Endothelial cell of umbilical vein (primary cell): ENCODE measurements around the gene MEIS3. TPM values are rescaled to one million over a fixed set of nuclear protein-coding genes. Genes with fewer than 3 reads are reported as not detected.

Experiments used
- BruUV-seq: library from RNA; stranded (reverse); fragments of 400-500 nt; replicated peaks from 2 replicates; lab custom pipeline; 2021; lab: Mats Ljungman, UMichigan
- CTCF ChIA-PET: fragments of 300-600, 350-600 bp; sonication (Branson Sonifier 250); formaldehyde crosslinking; loops from one replicate; lab custom pipeline; 2021; ENCODE audit warnings: antibody characterized with exemption, inconsistent platforms; lab: Charles Lee
- POLR2A ChIA-PET: fragments of 300-600, 350-600 bp; sonication (Branson Sonifier 250); formaldehyde crosslinking; loops from one replicate; lab custom pipeline; 2021; ENCODE audit warnings: antibody characterized with exemption, inconsistent platforms; lab: Charles Lee
- DNase-seq: peaks from one replicate; pipeline ENCODE4 v3.0.0-alpha.2; 2011; ENCODE audit warnings: low read depth, low spot score
- FAIRE-seq: peaks from 2 replicates; lab custom pipeline; 2011; peaks lifted over from hg19 to GRCh38; lab: Jason Lieb, UNC
- H2AFZ ChIP-seq: 2 replicates; pipeline ENCODE4 v1.6.0; 2012; ENCODE audit warnings: low read depth, low read length, control low read depth, inconsistent platforms
- H3K27ac ChIP-seq: 2 replicates; pipeline ENCODE4 v1.5.1; 2011; ENCODE audit warnings: low read depth, mild to moderate bottlenecking, control low read depth, low read length, moderate library complexity; ENCODE audit not compliant: insufficient read depth
- H3K27me3 ChIP-seq, 2 experiments: 2 replicates each; pipeline versions ENCODE4 v1.6.0 to v1.6.1; 2011; ENCODE audit warnings: low read length in 2 of 2, mixed read lengths in 1 of 2; ENCODE audit not compliant: control insufficient read depth in 2 of 2, insufficient read depth in 2 of 2
- H3K36me3 ChIP-seq, 2 experiments: 2 replicates in 1 of 2; 3 replicates in 1 of 2; pipeline ENCODE4 v1.5.1; 2011; ENCODE audit warnings: low read length in 2 of 2, mild to moderate bottlenecking in 1 of 2, moderate library complexity in 1 of 2; ENCODE audit not compliant: control insufficient read depth in 2 of 2, insufficient read depth in 2 of 2; ENCODE audit errors: extremely low read depth in 1 of 2
- H3K4me1 ChIP-seq: 3 replicates; pipeline ENCODE4 v1.5.1; 2011; ENCODE audit warnings: mild to moderate bottlenecking, low read length; ENCODE audit not compliant: control insufficient read depth, insufficient read depth; ENCODE audit errors: extremely low read depth
- H3K4me2 ChIP-seq: 2 replicates; pipeline ENCODE4 v1.6.1; 2011; ENCODE audit warnings: low read length, control low read depth, mixed read lengths; ENCODE audit not compliant: insufficient read depth
- H3K4me3 ChIP-seq, 3 experiments: fragments of 200-600 bp in 1 of 3; sonication (generic), shearing (Covaris generic) in 1 of 3; replicated peaks in 1 of 3; 2 replicates each; pipeline ENCODE4 v1.5.1; 2011 to 2016; ENCODE audit warnings: control low read depth in 3 of 3, low read length in 3 of 3, mild to moderate bottlenecking in 2 of 3, inconsistent platforms in 1 of 3, low read depth in 1 of 3, moderate library complexity in 1 of 3; ENCODE audit not compliant: insufficient read depth in 1 of 3
- H3K79me2 ChIP-seq: 2 replicates; pipeline ENCODE4 v1.6.0; 2012; ENCODE audit warnings: low read length, inconsistent platforms; ENCODE audit not compliant: control insufficient read depth, insufficient read depth
- H3K9ac ChIP-seq: replicated peaks from 2 replicates; pipeline ENCODE3; 2011; ENCODE audit warnings: low read length, control low read depth; ENCODE audit not compliant: insufficient read depth; ENCODE audit errors: extremely low read depth
- H3K9me1 ChIP-seq: replicated peaks from 3 replicates; pipeline ENCODE4 v1.6.0; 2011; ENCODE audit warnings: mild to moderate bottlenecking, low read length; ENCODE audit not compliant: control insufficient read depth, insufficient read depth; ENCODE audit errors: extremely low read depth
- H3K9me3 ChIP-seq: replicated peaks from 2 replicates; pipeline ENCODE4 v1.5.1; 2012; ENCODE audit warnings: low read length, inconsistent platforms; ENCODE audit not compliant: control insufficient read depth, insufficient read depth
- H4K20me1 ChIP-seq: replicated peaks from 2 replicates; pipeline ENCODE3; 2011; ENCODE audit warnings: mild to moderate bottlenecking, low read length; ENCODE audit not compliant: control insufficient read depth, insufficient read depth; ENCODE audit errors: extremely low read depth
- CTCF ChIP-seq, 2 donors: IDR thresholded peaks; 1 replicate in 1 of 2; 2 replicates in 1 of 2; pipeline ENCODE4 v1.5.1; 2011; ENCODE audit warnings: low read length in 2 of 2, mild to moderate bottlenecking in 2 of 2, moderate library complexity in 2 of 2, control low read depth in 1 of 2, inconsistent platforms in 1 of 2, low read depth in 1 of 2; ENCODE audit not compliant: insufficient read depth in 1 of 2; ENCODE audit errors: extremely low read depth in 1 of 2
- EZH2 ChIP-seq: IDR thresholded peaks from 2 replicates; pipeline ENCODE4 v1.6.1; 2012; ENCODE audit warnings: borderline replicate concordance, low read depth, mild to moderate bottlenecking, moderate library complexity, low read length, inconsistent platforms; ENCODE audit not compliant: severe bottlenecking
- FOS ChIP-seq: IDR thresholded peaks from 2 replicates; pipeline ENCODE4 v1.6.1; 2011; ENCODE audit warnings: mild to moderate bottlenecking, low read length, moderate library complexity, borderline replicate concordance; ENCODE audit not compliant: insufficient read depth
- GATA2 ChIP-seq: IDR thresholded peaks from 2 replicates; pipeline ENCODE4 v1.7.0; 2011; ENCODE audit warnings: low read depth, mild to moderate bottlenecking, moderate library complexity, mixed read lengths, low read length; ENCODE audit not compliant: insufficient read length, insufficient read depth
- JUN ChIP-seq: IDR thresholded peaks from 2 replicates; pipeline ENCODE4 v1.6.1; 2011; ENCODE audit warnings: borderline replicate concordance, low read depth; ENCODE audit not compliant: insufficient read length, insufficient read depth
- MAX ChIP-seq: IDR thresholded peaks from 2 replicates; pipeline ENCODE4 v1.6.1; 2011; ENCODE audit not compliant: insufficient read depth, insufficient read length
- MYC ChIP-seq: IDR thresholded peaks from one replicate; pipeline ENCODE4 v1.6.1; 2011; ENCODE audit warnings: mild to moderate bottlenecking, low read depth, low read length
- POLR2A ChIP-seq: IDR thresholded peaks from 2 replicates; pipeline ENCODE4 v1.6.1; 2012; ENCODE audit warnings: low read depth, mild to moderate bottlenecking, control low read depth, low read length
- POLR2AphosphoS5 ChIP-seq: IDR thresholded peaks from 2 replicates; pipeline ENCODE4 v1.6.1; 2012; ENCODE audit warnings: low read depth, mild to moderate bottlenecking, control low read depth, low read length, moderate library complexity; ENCODE audit not compliant: insufficient read depth
- dilution Hi-C: fragments of 300-500 bp; cut with MboI; formaldehyde crosslinking; loops from one replicate; pipeline ENCODE4 v1.15.0; 2019; ENCODE audit warnings: low sequenced_read_pairs; ENCODE audit not compliant: extremely low pct_ligation_motif_present
- intact Hi-C: fragments of 100-400 bp; cut with micrococcal nuclease; formaldehyde crosslinking; loops from one replicate; pipeline ENCODE4 v1.10.0; 2022
- polyA plus RNA-seq, 4 experiments: library from polyadenylated mRNA; depleted of rRNA in 3 of 4; stranded (reverse) in 3 of 4; unstranded in 1 of 4; fragments of >200 nt; gene quantifications; 2 replicates each; pipeline versions ENCODE4 v1.2.1 to v1.2.3, GENCODE V29; 2011 to 2012; ENCODE audit warnings: missing spikeins in 1 of 4
- total RNA-seq: library from RNA; stranded (reverse); gene quantifications from 2 replicates; pipeline ENCODE4 v1.2.3, GENCODE V29; 2021

MEIS3 gene
- total and polyA plus RNA-seq, 2 donors (not counting 3 experiments of a cell fraction or from before 2014, with no cell fraction given), result 0.42 TPM; not detected in 1

- FAIRE-seq, result no peak
- Histone ChIP-seq H3K4me1 (no peaks in the 10 kb centered on the region), H3K4me3 (no peak overlapping the region), H2AFZ (no peak overlapping the region), H3K79me2 (no peaks in the 10 kb centered on the region), H3K27ac (no peak overlapping the region), H3K4me2 (no peak overlapping the region), H3K27me3 (peaks cover 27 to 33% of the 10 kb centered on the region in 2 experiments), H3K36me3 (no peaks in the 10 kb centered on the region), H4K20me1 (no peaks in the 10 kb centered on the region), H3K9ac (no peak overlapping the region), H3K9me1 (no peaks in the 10 kb centered on the region), H3K9me3 (no peaks in the 10 kb centered on the region)
- dilution Hi-C loops (no loop called here), intact Hi-C loops (no loop called here)
- no TSS peak for BruUV-seq
- TF ChIP-seq MYC (no peak), FOS (no peak), POLR2A (no peak), GATA2 (no peak), MAX (no peak), POLR2AphosphoS5 (no peak), JUN (no peak), CTCF (IDR thresholded peaks at IDR 0.05; ENCODE audit: extremely low read depth in 1 of 2, insufficient read depth in 1 of 2, low read depth in 1 of 2, low read length in 2 of 2) (no peak), EZH2 (no peak)
- CTCF ChIA-PET, result interaction anchor here (1.0 kb wide), 1 partner anchor 11 kb away, joined by 3 read pairs; no protein-coding TSS in a partner anchor
- POLR2A ChIA-PET, result no interaction called here
- DNase-seq, result no peak
Observed at GRCh38 chr19:47448360-47448727, 29.0 kb upstream of the MEIS3 start.
